Suprapubic skin (tissue), 4 donors: ENCODE results near the gene EME1.

Experiments
- EP300 ChIP-seq: sonication (generic); formaldehyde crosslinking; IDR thresholded peaks from one replicate; pipeline ENCODE4 v1.6.1; 2017; ENCODE audit warnings: antibody characterized with exemption
- POLR2A ChIP-seq, 2 donors: fragments of 450-650 bp; IDR thresholded peaks; one replicate each; pipeline ENCODE4 v1.6.1; 2017; ENCODE audit warnings: antibody characterized with exemption in 2 of 2, mild to moderate bottlenecking in 2 of 2, moderate library complexity in 2 of 2
- POLR2AphosphoS5 ChIP-seq, 3 donors: sonication (generic); formaldehyde crosslinking; IDR thresholded peaks; one replicate each; pipeline ENCODE4 v1.6.1; 2017; ENCODE audit warnings: antibody characterized with exemption in 3 of 3
- TF ChIP-seq, protein P1 (sequence below), 2 donors: fragments of 200-600 bp in 1 of 2; fragments of 450-650 bp in 1 of 2; sonication (generic) in 1 of 2; IDR thresholded peaks; one replicate each; pipeline ENCODE4 v1.5.1; 2016 to 2019; ENCODE audit warnings: antibody characterized with exemption in 2 of 2, mild to moderate bottlenecking in 1 of 2, moderate library complexity in 1 of 2

DNA sequence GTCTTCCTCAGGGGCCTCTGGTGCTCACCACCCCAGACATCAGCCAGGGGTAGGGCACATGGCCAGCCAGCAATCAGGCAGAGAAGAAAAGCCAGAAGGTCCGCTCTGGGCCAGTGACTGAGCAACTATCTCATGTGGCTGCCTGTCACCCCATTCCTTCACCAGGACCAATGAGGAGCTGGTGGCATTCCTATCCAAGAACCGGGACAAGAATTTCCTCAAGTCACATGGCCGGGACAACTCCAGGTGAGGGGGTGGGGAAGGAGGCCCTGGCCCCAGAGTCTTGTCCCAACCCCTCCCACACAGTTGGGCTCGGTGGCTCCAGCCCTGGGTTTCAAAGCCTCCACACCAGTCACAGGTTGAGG lies 17.7 kb upstream of the EME1 start:
- TF ChIP-seq, protein P1, sequence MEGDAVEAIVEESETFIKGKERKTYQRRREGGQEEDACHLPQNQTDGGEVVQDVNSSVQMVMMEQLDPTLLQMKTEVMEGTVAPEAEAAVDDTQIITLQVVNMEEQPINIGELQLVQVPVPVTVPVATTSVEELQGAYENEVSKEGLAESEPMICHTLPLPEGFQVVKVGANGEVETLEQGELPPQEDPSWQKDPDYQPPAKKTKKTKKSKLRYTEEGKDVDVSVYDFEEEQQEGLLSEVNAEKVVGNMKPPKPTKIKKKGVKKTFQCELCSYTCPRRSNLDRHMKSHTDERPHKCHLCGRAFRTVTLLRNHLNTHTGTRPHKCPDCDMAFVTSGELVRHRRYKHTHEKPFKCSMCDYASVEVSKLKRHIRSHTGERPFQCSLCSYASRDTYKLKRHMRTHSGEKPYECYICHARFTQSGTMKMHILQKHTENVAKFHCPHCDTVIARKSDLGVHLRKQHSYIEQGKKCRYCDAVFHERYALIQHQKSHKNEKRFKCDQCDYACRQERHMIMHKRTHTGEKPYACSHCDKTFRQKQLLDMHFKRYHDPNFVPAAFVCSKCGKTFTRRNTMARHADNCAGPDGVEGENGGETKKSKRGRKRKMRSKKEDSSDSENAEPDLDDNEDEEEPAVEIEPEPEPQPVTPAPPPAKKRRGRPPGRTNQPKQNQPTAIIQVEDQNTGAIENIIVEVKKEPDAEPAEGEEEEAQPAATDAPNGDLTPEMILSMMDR (IDR thresholded peaks at IDR 0.05): no peak
- TF ChIP-seq POLR2A (IDR thresholded peaks at IDR 0.05) (no peak), EP300 (no peak), POLR2AphosphoS5 (IDR thresholded peaks at IDR 0.05) (no peak)
